PC-9 (cell line): ENCODE measurements around the gene OGFOD2. TPM values are rescaled to one million over a fixed set of nuclear protein-coding genes. Genes with fewer than 3 reads are reported as not detected.

Source experiments
- BruUV-seq: library from RNA; stranded (reverse); fragments of 400-500 nt; replicated peaks from 2 replicates; lab custom pipeline; 2021; lab: Mats Ljungman, UMichigan
- CTCF ChIA-PET: fragments of 300-600 bp; sonication (Branson Sonifier 250); formaldehyde crosslinking; loops from one replicate; lab custom pipeline; 2022; ENCODE audit warnings: antibody characterized with exemption; lab: Charles Lee
- POLR2A ChIA-PET: fragments of 300-600 bp; sonication (Branson Sonifier 250); formaldehyde crosslinking; loops from one replicate; lab custom pipeline; 2022; ENCODE audit warnings: antibody characterized with exemption; ENCODE audit not compliant: unreplicated experiment; lab: Charles Lee
- DNase-seq, 2 experiments: peaks; one replicate each; pipeline versions ENCODE4 v3.0.0 to v3.0.0-alpha.2; 2015 to 2022; ENCODE audit warnings: mixed read lengths in 1 of 2
- H2AFZ ChIP-seq: fragments of 200-600 bp; sonication (generic); 2 replicates; pipeline ENCODE4 v1.8.1; 2017; ENCODE audit warnings: antibody characterized with exemption
- H3F3A ChIP-seq: fragments of 200-600 bp; sonication (generic); 2 replicates; pipeline ENCODE4 v1.8.1; 2017; ENCODE audit warnings: antibody characterized with exemption, mild to moderate bottlenecking, low read depth; ENCODE audit not compliant: insufficient read depth
- H3K27ac ChIP-seq: fragments of 200-600 bp; sonication (generic); 2 replicates; pipeline ENCODE4 v1.6.1; 2016; ENCODE audit warnings: mixed run types
- H3K27me3 ChIP-seq: fragments of 200-600 bp; sonication (generic); 2 replicates; pipeline ENCODE4 v1.6.1; 2016; ENCODE audit warnings: low read depth, mixed run types; ENCODE audit not compliant: insufficient read depth
- H3K36me3 ChIP-seq: fragments of 200-600 bp; sonication (generic); 2 replicates; pipeline ENCODE4 v1.6.1; 2016; ENCODE audit warnings: low read depth, mixed run types
- H3K4me1 ChIP-seq: fragments of 200-600 bp; sonication (generic); replicated peaks from 2 replicates; pipeline ENCODE4 v1.6.1; 2016; ENCODE audit warnings: mixed run types; ENCODE audit not compliant: insufficient read depth
- H3K4me2 ChIP-seq: fragments of 200-600 bp; sonication (generic); 2 replicates; pipeline ENCODE4 v1.6.1; 2017; ENCODE audit warnings: mixed run types
- H3K4me3 ChIP-seq: fragments of 200-600 bp; sonication (generic); 2 replicates; pipeline ENCODE4 v1.6.1; 2016; ENCODE audit warnings: mixed run types
- H3K79me2 ChIP-seq: fragments of 200-600 bp; sonication (generic); 2 replicates; pipeline ENCODE4 v1.6.1; 2017; ENCODE audit warnings: low read depth, mixed run types
- H3K9me2 ChIP-seq: fragments of 200-600 bp; sonication (generic); 2 replicates; pipeline ENCODE4 v1.8.1; 2017; ENCODE audit warnings: mild to moderate bottlenecking; ENCODE audit not compliant: insufficient read depth
- H3K9me3 ChIP-seq: fragments of 200-600 bp; sonication (generic); 2 replicates; pipeline ENCODE4 v1.8.1; 2016; ENCODE audit warnings: low read depth; ENCODE audit not compliant: insufficient read depth
- H4K20me1 ChIP-seq: fragments of 200-600 bp; sonication (generic); 2 replicates; pipeline ENCODE4 v1.8.1; 2017; ENCODE audit not compliant: insufficient read depth
- EZH2 ChIP-seq: fragments of 200-600 bp; sonication (generic); IDR thresholded peaks from 2 replicates; pipeline ENCODE4 v1.8.0; 2017; ENCODE audit warnings: antibody characterized with exemption, low read depth
- intact Hi-C: fragments of 100-400 bp; cut with micrococcal nuclease; formaldehyde crosslinking; loops from one replicate; pipeline ENCODE4 v1.10.0; 2022; ENCODE audit not compliant: unreplicated experiment
- total RNA-seq: library from RNA; stranded (reverse); gene quantifications from 2 replicates; pipeline ENCODE4 v1.2.3, GENCODE V29; 2021
- TF ChIP-seq, protein P1 (sequence below): fragments of 200-600 bp; sonication (generic); conservative IDR thresholded peaks from 2 replicates; pipeline ENCODE4 v1.6.1; 2017; ENCODE audit warnings: mixed run types, antibody characterized with exemption, mild to moderate bottlenecking, moderate library complexity

Gene OGFOD2
- total RNA-seq, 1 experiment from 2014 or later = 33.5 TPM

DNA sequence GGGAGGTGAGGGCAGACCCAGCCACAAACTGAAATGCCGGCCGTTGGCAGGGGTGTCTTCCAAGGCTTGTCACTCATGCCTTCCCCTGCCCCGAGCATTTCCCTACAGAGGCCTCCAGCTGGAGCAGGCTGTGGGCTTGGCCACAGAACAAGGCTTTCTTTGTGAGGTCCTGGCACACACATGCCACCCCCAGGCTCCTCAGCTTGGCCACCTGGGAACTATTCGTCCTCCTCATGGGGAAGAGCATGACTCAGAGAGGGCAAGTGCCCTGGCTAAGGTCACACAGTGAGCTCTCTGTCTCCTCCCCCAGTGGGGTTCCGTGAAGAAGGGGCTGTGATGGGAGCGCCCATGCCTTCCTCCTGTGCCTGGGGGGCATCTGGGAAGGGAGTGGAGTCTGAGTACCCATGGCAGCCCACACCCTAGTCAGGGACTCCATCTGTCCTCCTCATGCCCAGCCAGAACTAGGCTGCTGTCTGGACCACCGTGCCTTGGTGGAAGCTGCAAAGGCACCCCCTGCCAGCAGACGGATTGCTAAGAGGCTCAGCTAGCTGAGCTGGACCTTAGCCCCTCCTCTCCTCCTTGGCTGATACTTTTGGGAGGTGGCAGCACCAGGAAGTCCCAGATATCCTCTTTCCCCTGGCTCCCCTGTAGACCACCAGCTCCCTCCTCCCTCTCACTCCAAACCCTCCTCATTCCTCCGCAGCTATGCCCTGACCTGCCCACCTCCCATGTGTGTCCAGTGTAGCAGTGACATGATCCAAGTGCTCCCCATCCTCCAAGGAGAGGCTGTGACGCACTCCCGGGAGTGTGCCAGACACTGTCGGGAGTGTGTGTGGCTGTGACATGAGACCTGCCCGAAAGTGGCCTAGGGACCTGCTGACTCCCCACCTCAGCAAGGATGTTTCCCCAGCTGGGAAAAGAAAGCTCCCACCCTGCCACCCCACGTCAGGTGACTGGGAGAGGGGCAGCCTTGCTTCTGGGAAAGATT lies 30.1 kb upstream of the OGFOD2 start:
- no peaks in the 10 kb centered on the region for H3K36me3 ChIP-seq
- no peak overlapping the region for H2AFZ ChIP-seq
- no peaks in the 10 kb centered on the region for H3K79me2 ChIP-seq
- H3K4me2 ChIP-seq = peak overlapping the region; percentile 24
- H3K27me3 ChIP-seq = no peaks in the 10 kb centered on the region
- BruUV-seq = no TSS peak
- H3K4me3 ChIP-seq = no peak overlapping the region
- intact Hi-C loops = loop anchor here (1.0 kb wide), 2 partner anchors 28 to 57 kb away; no protein-coding TSS in a partner anchor
- TF ChIP-seq, protein P1, sequence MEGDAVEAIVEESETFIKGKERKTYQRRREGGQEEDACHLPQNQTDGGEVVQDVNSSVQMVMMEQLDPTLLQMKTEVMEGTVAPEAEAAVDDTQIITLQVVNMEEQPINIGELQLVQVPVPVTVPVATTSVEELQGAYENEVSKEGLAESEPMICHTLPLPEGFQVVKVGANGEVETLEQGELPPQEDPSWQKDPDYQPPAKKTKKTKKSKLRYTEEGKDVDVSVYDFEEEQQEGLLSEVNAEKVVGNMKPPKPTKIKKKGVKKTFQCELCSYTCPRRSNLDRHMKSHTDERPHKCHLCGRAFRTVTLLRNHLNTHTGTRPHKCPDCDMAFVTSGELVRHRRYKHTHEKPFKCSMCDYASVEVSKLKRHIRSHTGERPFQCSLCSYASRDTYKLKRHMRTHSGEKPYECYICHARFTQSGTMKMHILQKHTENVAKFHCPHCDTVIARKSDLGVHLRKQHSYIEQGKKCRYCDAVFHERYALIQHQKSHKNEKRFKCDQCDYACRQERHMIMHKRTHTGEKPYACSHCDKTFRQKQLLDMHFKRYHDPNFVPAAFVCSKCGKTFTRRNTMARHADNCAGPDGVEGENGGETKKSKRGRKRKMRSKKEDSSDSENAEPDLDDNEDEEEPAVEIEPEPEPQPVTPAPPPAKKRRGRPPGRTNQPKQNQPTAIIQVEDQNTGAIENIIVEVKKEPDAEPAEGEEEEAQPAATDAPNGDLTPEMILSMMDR = no peak
- peaks cover 23% of the 10 kb centered on the region; the same call in 1 of the 2 replicates for H3F3A ChIP-seq
- DNase-seq = peak; percentile 68 to 91
- no peaks in the 10 kb centered on the region for H4K20me1 ChIP-seq
- peaks cover 60% of the 10 kb centered on the region for H3K4me1 ChIP-seq
- H3K9me2 ChIP-seq = no peaks in the 10 kb centered on the region
- peak overlapping the region; percentile 10; the same call in 1 of the 2 replicates for H3K27ac ChIP-seq
- ChIA-PET CTCF (interaction anchor here (0.5 to 0.6 kb wide), 3 partner anchors 28 to 171 kb away, joined by 3 read pairs; no protein-coding TSS in a partner anchor), POLR2A (interaction anchor here (0.6 to 0.7 kb wide), 5 partner anchors 21 to 304 kb away, joined by 3 to 6 read pairs (median 5); partner anchors contain the start of gene ABCB9)
- no peaks in the 10 kb centered on the region for H3K9me3 ChIP-seq

DNA sequence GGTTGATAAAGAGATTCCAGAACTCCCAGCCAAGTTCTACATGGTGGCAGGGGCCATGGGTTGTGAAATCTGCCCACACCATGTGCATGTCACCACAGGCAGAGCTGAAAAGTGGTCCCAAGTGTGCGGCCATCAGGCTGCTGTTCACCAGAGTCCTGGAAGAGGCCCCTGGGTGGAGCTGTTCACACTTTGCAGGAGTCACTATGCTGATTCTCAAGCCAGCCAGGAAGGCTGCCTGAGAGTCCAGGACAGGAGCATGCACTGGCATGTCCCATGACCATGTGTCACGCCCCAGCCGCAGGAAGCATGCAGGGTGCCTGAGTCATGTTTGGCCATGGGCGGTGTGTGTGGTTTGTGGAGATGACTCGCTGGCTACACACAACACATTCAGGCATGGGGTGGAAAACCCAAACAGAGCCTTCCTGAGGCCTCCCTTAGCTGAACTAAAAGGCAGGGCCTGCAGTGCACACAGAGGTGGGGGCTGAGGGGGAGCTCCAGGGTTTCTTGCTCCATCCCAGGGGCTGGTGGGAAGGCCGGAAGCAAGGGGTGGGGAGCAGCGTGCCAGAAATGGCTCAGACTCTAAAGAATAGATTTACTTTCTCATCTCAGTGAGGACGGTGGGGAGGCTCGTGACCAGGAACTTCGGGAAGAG lies 28.2 kb upstream of the OGFOD2 start:
- Histone ChIP-seq H3K79me2 (no peaks in the 10 kb centered on the region), H3K4me3 (no peak overlapping the region), H3K9me3 (no peaks in the 10 kb centered on the region), H3K9me2 (no peaks in the 10 kb centered on the region), H3K27ac (peak overlapping the region; percentile 58), H3K36me3 (no peaks in the 10 kb centered on the region), H3F3A (peaks cover 29% of the 10 kb centered on the region; the same call in 1 of the 2 replicates), H4K20me1 (no peaks in the 10 kb centered on the region), H2AFZ (no peak overlapping the region), H3K4me2 (peak overlapping the region; percentile 14; the same call in 1 of the 2 replicates), H3K4me1 (peaks cover 62% of the 10 kb centered on the region), H3K27me3 (no peaks in the 10 kb centered on the region)
- ChIA-PET CTCF (interaction anchor here (0.6 to 0.7 kb wide), 3 partner anchors 29 to 142 kb away, joined by 3 to 12 read pairs (median 3); no protein-coding TSS in a partner anchor), POLR2A (interaction anchor here (0.5 to 0.6 kb wide), 2 partner anchors 27 to 87 kb away, joined by 3 to 4 read pairs; no protein-coding TSS in a partner anchor)
- no TSS peak for BruUV-seq
- peak; percentile 87 to 91 for DNase-seq
- TF ChIP-seq, protein P1 = no peak; the same call in 1 of the 2 replicates
- TF ChIP-seq EZH2 = no peak
- intact Hi-C loops = loop anchor here (1.0 kb wide), 1 partner anchor 75 kb away; no protein-coding TSS in a partner anchor

DNA sequence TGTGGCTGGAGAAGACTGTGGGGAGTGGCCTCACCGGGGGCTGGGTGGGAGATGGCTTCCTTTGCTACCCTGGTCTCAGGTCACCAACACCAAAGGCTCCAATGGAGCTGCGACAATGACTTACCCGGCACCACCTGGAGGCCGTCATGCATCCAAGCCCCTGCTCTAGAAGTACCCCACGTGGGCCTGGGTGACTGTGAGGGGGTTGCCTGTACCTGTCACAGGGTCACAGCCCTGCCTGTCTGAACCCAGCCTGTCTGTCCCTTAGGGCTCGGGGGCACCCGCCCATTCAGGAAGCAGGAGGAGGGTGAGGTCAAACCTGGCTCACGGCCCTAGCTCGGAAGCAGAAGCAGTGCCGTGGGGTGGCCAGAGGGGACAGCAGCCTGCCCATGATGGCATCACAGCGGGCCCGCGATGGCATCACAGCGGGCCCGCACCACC lies 27.7 kb upstream of the OGFOD2 start:
- H3K4me2 ChIP-seq = no peak overlapping the region
- no peaks in the 10 kb centered on the region for H3K9me3 ChIP-seq
- no peaks in the 10 kb centered on the region for H4K20me1 ChIP-seq
- no peaks in the 10 kb centered on the region for H3K36me3 ChIP-seq
- no peak for DNase-seq
- no TSS peak for BruUV-seq
- H3K27ac ChIP-seq = peak overlapping the region; percentile 58
- no peak for TF ChIP-seq EZH2
- TF ChIP-seq, protein P1 = no peak
- peaks cover 26% of the 10 kb centered on the region; the same call in 1 of the 2 replicates for H3F3A ChIP-seq
- no peaks in the 10 kb centered on the region for H3K27me3 ChIP-seq
- CTCF ChIA-PET = interaction anchor here (0.6 kb wide), 2 partner anchors 107 to 143 kb away, joined by 3 to 12 read pairs; no protein-coding TSS in a partner anchor
- H3K9me2 ChIP-seq = no peaks in the 10 kb centered on the region
- H3K4me1 ChIP-seq = peaks cover 57% of the 10 kb centered on the region
- H3K4me3 ChIP-seq = no peak overlapping the region
- no peak overlapping the region for H2AFZ ChIP-seq
- no peaks in the 10 kb centered on the region for H3K79me2 ChIP-seq
- intact Hi-C loops = no loop called here
- POLR2A ChIA-PET = interaction anchor here (0.5 to 0.6 kb wide), 2 partner anchors 27 to 87 kb away, joined by 3 to 4 read pairs; no protein-coding TSS in a partner anchor
